Peyer's patch (tissue), 4 donors: ENCODE measurements around the gene ATG101.

Source experiments
- POLR2A ChIP-seq, 2 donors: fragments of 450-650 bp; IDR thresholded peaks; one replicate each; pipeline ENCODE4 v1.5.1; 2017; ENCODE audit warnings: antibody characterized with exemption in 2 of 2, mild to moderate bottlenecking in 2 of 2, moderate library complexity in 2 of 2
- TF ChIP-seq, protein P1 (sequence below), 6 experiments: fragments of 450-650 bp in 4 of 6; fragments of 200-600 bp in 2 of 6; sonication (generic) in 1 of 6; IDR thresholded peaks; one replicate each; pipeline ENCODE4 v1.5.1; 2017 to 2019; ENCODE audit warnings: antibody characterized with exemption in 6 of 6, mild to moderate bottlenecking in 3 of 6, moderate library complexity in 1 of 6

DNA sequence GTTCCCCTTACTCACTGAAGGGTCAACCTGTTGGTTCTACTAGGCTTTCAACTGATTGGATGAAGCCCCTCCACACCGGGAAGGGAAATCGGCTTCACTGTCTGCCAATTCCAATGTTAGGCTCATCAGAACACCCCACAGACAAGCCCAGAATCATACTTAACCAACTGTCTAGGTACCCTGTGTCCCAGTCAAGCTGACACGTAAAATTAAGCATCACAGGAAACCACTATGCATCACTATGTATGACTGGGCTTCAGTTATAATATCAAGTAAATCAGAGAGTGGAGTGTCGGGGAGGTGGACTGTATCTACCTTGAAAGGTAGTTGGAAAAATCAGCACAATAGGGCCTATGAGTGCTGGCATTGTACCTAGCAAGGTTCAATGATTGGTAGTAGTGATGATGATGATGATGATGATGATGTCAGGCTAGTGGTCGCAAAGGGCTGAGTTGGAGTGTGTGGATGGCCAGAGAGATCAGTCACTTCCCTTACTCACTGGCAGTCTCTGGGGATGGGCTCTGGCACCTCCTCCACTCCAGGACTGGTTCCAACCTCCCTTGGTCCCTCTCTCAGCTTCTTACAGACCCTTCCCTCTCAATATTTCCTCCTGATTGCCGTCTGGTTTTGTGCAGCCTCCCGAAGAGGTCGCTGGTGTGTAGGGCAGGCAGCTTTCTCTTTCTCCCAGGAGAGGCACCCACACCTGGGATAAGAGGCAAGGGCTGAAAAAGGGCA, 3.3 kb upstream of the ATG101 start:
- TF ChIP-seq, protein P1, sequence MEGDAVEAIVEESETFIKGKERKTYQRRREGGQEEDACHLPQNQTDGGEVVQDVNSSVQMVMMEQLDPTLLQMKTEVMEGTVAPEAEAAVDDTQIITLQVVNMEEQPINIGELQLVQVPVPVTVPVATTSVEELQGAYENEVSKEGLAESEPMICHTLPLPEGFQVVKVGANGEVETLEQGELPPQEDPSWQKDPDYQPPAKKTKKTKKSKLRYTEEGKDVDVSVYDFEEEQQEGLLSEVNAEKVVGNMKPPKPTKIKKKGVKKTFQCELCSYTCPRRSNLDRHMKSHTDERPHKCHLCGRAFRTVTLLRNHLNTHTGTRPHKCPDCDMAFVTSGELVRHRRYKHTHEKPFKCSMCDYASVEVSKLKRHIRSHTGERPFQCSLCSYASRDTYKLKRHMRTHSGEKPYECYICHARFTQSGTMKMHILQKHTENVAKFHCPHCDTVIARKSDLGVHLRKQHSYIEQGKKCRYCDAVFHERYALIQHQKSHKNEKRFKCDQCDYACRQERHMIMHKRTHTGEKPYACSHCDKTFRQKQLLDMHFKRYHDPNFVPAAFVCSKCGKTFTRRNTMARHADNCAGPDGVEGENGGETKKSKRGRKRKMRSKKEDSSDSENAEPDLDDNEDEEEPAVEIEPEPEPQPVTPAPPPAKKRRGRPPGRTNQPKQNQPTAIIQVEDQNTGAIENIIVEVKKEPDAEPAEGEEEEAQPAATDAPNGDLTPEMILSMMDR (IDR thresholded peaks at IDR 0.05) = no peak
- no peak for TF ChIP-seq POLR2A (IDR thresholded peaks at IDR 0.05)
